T-cell (primary cell): ENCODE results near the gene COX6B1. TPM values are rescaled to one million over a fixed set of nuclear protein-coding genes. Genes with fewer than 3 reads are reported as not detected.

Experiments
- ATAC-seq, 4 experiments: fragments of 200-7000 bp in 3 of 4; fragments of 150-1000 bp in 1 of 4; cut with Tn5 transposase; replicated peaks in 1 of 4; 1 replicate in 3 of 4; 2 replicates in 1 of 4; pipeline ENCODE4 v1.10.0; 2021; ENCODE audit warnings: moderate library complexity in 3 of 4, mild to moderate bottlenecking in 2 of 4, moderate number of reproducible peaks in 1 of 4
- CTCF ChIA-PET, 2 donors: fragments of 300-600 bp; sonication (Branson Sonifier 250); formaldehyde crosslinking; loops; one replicate each; lab custom pipeline; 2022; ENCODE audit warnings: antibody characterized with exemption in 2 of 2; lab: Charles Lee
- POLR2A ChIA-PET, 2 donors: fragments of 300-600 bp; sonication (Branson Sonifier 250); formaldehyde crosslinking; loops; one replicate each; lab custom pipeline; 2022; ENCODE audit warnings: antibody characterized with exemption in 2 of 2; lab: Charles Lee
- DNase-seq, 35 experiments: peaks; one replicate each; pipeline versions ENCODE4 v3.0.0 to v3.0.0-alpha.2; 2013 to 2023
- H3K27ac ChIP-seq: one replicate; pipeline ENCODE4 v1.5.1; 2013; ENCODE audit warnings: low read length
- H3K27me3 ChIP-seq, 2 experiments: replicated peaks in 1 of 2; 1 replicate in 1 of 2; 2 replicates in 1 of 2; pipeline versions ENCODE4 v1.6.1 to v1.7.0; 2013; ENCODE audit warnings: low read length in 1 of 2, mixed read lengths in 1 of 2; ENCODE audit not compliant: control insufficient read depth in 2 of 2, insufficient read depth in 2 of 2; ENCODE audit errors: extremely low read depth in 1 of 2
- H3K36me3 ChIP-seq, 2 donors: 1 replicate in 1 of 2; 2 replicates in 1 of 2; pipeline versions ENCODE4 v1.6.1 to v1.7.0; 2013; ENCODE audit warnings: low read length in 1 of 2; ENCODE audit not compliant: control insufficient read depth in 2 of 2, insufficient read depth in 1 of 2; ENCODE audit errors: extremely low read depth in 1 of 2
- H3K4me1 ChIP-seq, 2 experiments: 1 replicate in 1 of 2; 2 replicates in 1 of 2; pipeline versions ENCODE4 v1.6.1 to v1.7.0; 2013; ENCODE audit warnings: low read length in 2 of 2, mixed read lengths in 1 of 2; ENCODE audit not compliant: insufficient read depth in 2 of 2, control insufficient read depth in 1 of 2; ENCODE audit errors: extremely low read depth in 1 of 2
- H3K4me3 ChIP-seq, 2 donors: 1 replicate in 1 of 2; 2 replicates in 1 of 2; pipeline versions ENCODE4 v1.5.1 to v1.7.0; 2013; ENCODE audit warnings: mild to moderate bottlenecking in 2 of 2, low read length in 1 of 2, moderate library complexity in 1 of 2; ENCODE audit not compliant: control insufficient read depth in 1 of 2; ENCODE audit errors: extremely low read depth in 1 of 2
- H3K9me3 ChIP-seq: 2 replicates; pipeline ENCODE4 v1.7.0; 2013
- H3K27ac Mint-ChIP-seq, 2 donors: one replicate each; pipeline ENCODE4 v1.8.0; 2020 to 2021; ENCODE audit warnings: mild to moderate bottlenecking in 2 of 2, mixed read lengths in 2 of 2
- H3K27me3 Mint-ChIP-seq, 2 donors: one replicate each; pipeline ENCODE4 v1.8.0; 2021 to 2022; ENCODE audit warnings: mixed read lengths in 2 of 2
- H3K36me3 Mint-ChIP-seq: one replicate; pipeline ENCODE4 v1.8.0; 2021; ENCODE audit warnings: mixed read lengths
- H3K4me1 Mint-ChIP-seq, 3 donors: one replicate each; pipeline ENCODE4 v1.8.0; 2020 to 2022; ENCODE audit warnings: mixed read lengths in 3 of 3, mild to moderate bottlenecking in 1 of 3
- H3K4me3 Mint-ChIP-seq, 3 donors: one replicate each; pipeline ENCODE4 v1.8.0; 2020 to 2022; ENCODE audit warnings: mild to moderate bottlenecking in 3 of 3, mixed read lengths in 3 of 3, moderate library complexity in 3 of 3
- H3K9me3 Mint-ChIP-seq, 3 donors: one replicate each; pipeline ENCODE4 v1.8.0; 2020 to 2022; ENCODE audit warnings: mixed read lengths in 3 of 3
- WGBS: methylation state at CpG from one replicate; pipeline ENCODE4 v1.1.5; 2013; ENCODE audit warnings: missing lambda C conversion rate; ENCODE audit not compliant: insufficient coverage; 5-methylcytosine and 5-hydroxymethylcytosine counted together
- total RNA-seq, 35 experiments: library from RNA in 6 of 35; stranded (reverse) in 6 of 35; fragments of 120-200 nt in 1 of 35; gene quantifications; one replicate each; pipeline versions ENCODE4 v1.2.1 to v1.2.4 and lab custom pipeline; 2013 to 2026

COX6B1 gene
- total RNA-seq, 5 donors from 2014 or later (not counting 1 experiment from before 2014, with no cell fraction given) = 199 to 248 (median 225) TPM

DNA sequence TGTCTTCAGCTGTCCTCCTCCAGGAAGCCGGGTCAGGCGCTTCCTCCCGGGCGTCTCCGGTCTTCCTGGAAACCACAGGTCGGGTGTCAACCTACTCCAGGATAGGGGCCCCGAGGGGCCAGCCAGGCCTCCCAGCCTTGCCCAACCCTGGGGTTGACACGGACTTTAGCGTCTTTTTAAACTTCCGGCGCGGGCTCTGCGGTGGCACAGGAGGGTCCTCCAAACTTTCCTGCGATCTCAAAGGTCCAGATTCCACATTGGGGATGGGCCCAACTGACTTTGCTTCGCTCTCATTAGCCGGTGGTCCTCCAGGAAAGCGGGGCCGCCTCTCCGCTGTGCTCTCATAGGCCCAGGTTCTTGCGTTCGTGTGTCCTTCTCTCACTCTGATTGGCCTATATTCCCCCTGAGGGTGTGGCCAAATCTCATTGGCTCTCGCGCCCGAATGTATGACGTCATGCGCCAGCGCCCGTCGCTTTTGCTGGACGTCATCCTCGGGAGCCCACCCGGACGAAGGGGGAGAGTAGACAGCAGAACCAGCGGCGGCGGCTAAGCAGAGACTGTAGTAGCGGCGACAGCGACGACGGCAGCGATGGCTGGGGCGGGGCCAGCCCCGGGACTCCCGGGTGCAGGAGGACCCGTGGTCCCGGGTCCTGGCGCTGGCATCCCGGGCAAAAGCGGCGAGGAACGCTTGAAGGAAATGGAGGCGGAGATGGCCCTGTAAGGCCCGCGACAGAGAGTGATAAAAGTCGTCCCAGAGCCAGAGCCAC lies 19.4 kb upstream of the COX6B1 start, which contains the start of gene RBM42:
RBM42 (plus strand) TSS at position 472 of the 767 bp plus-strand sequence; CDS start at position 590, 118 bp downstream.
- H3K4me1 ChIP-seq = peaks cover 4 to 18% of the 10 kb centered on the region in 2 experiments
- H3K27me3 Mint-ChIP-seq = peaks cover 0 to 3% of the 10 kb centered on the region in 2 donors
- under 1% methylated on average over 56 of the region's 56 CpGs for WGBS
- CTCF ChIA-PET = no interaction called here
- POLR2A ChIA-PET = no interaction called here
- H3K4me3 Mint-ChIP-seq = peak within 1 kb of the TSS; percentile 93 to 100 (median 100)
- H3K9me3 ChIP-seq = no peaks in the 10 kb centered on the region
- DNase-seq (peak; percentile 92 to 99 (median 97)), ATAC-seq (peak; percentile 99 to 100 (median 100))
- no peaks in the 10 kb centered on the region for H3K27me3 ChIP-seq
- H3K36me3 Mint-ChIP-seq = peaks cover 28% of the 10 kb centered on the region
- H3K27ac ChIP-seq = peak within 1 kb of the TSS; percentile 77
- H3K36me3 ChIP-seq = peaks cover 12 to 32% of the 10 kb centered on the region in 2 donors
- peak within 1 kb of the TSS; percentile 82 to 97 for H3K4me3 ChIP-seq
- H3K4me1 Mint-ChIP-seq = peaks cover 25 to 29% (median 25%) of the 10 kb centered on the region in 3 donors
- peak within 1 kb of the TSS; percentile 97 to 98 for H3K27ac Mint-ChIP-seq
- no peaks in the 10 kb centered on the region for H3K9me3 Mint-ChIP-seq

DNA sequence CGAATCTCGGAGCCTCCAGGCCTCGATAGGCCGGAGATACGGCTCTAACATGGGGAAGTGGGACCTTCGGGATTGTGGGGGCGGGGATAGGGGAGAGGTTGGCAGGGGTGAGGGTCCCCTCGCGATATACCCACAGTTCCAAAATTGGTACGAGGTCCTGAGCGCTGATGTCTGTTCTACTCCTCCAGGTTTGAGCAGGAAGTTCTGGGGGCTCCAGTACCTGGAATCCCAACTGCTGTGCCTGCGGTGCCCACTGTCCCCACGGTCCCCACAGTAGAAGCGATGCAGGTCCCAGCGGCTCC lies 18.8 kb upstream of the COX6B1 start:
- Mint-ChIP-seq H3K9me3 (no peaks in the 10 kb centered on the region), H3K36me3 (peaks cover 28% of the 10 kb centered on the region), H3K27ac (peak overlapping the region in 1 of 2 donors; percentile 97), H3K4me1 (peaks cover 25 to 29% (median 25%) of the 10 kb centered on the region in 3 donors), H3K4me3 (peak overlapping the region; percentile 93 to 100 (median 100)), H3K27me3 (peaks cover 0 to 3% of the 10 kb centered on the region in 2 donors)
- DNase-seq (no peak), ATAC-seq (no peak)
- H3K9me3 ChIP-seq = no peaks in the 10 kb centered on the region
- CTCF ChIA-PET = no interaction called here
- peaks cover 4 to 18% of the 10 kb centered on the region in 2 experiments for H3K4me1 ChIP-seq
- H3K27me3 ChIP-seq = no peaks in the 10 kb centered on the region
- H3K36me3 ChIP-seq = peaks cover 15 to 37% of the 10 kb centered on the region in 2 donors
- 10% methylated on average over 10 of the region's 15 CpGs for WGBS
- peak overlapping the region; percentile 82 to 97 for H3K4me3 ChIP-seq
- POLR2A ChIA-PET = no interaction called here
- peak overlapping the region; percentile 77 for H3K27ac ChIP-seq

DNA sequence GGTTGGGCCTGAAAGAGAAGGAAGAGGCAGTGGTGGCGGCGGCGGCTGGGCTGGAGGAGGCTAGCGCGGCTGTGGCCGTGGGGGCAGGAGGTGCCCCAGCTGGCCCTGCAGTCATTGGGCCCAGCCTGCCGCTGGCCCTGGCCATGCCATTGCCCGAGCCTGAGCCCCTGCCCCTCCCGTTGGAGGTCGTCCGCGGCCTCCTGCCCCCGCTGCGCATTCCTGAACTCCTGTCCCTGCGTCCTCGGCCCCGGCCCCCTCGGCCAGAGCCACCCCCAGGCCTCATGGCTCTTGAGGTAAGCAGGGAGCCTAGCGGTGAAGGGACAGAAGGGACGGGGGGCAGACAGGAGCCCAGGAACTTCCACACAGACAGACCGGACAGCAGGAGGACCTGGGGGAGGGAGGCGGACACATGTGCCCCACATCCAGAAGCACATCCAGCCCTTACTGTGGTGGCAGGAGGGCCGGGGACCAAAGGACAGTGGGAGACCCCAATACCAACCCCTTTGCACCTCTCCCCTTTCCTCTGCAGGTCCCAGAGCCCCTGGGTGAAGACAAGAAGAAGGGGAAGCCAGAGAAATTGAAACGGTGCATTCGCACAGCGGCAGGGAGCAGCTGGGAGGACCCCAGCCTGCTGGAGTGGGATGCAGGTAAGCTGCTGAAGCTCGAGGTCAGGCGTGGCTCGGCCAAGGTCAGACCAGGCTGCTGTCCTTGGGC lies 14.2 kb upstream of the COX6B1 start:
- no peak overlapping the region for H3K4me3 ChIP-seq
- Mint-ChIP-seq H3K4me3 (no peak overlapping the region), H3K36me3 (peaks cover 43% of the 10 kb centered on the region), H3K27me3 (peaks cover 0 to under 1% of the 10 kb centered on the region in 2 donors), H3K27ac (no peak overlapping the region), H3K9me3 (no peaks in the 10 kb centered on the region), H3K4me1 (peaks cover 14 to 19% (median 16%) of the 10 kb centered on the region in 3 donors)
- peaks cover 30 to 69% of the 10 kb centered on the region in 2 donors for H3K36me3 ChIP-seq
- no peak for DNase-seq
- H3K27ac ChIP-seq = no peak overlapping the region
- H3K27me3 ChIP-seq = no peaks in the 10 kb centered on the region
- ChIA-PET CTCF (interaction anchor here in 1 of 2 donors (0.6 kb wide), 2 partner anchors 22 to 420 kb away, joined by 3 to 6 read pairs; partner anchors contain the start of gene THAP8), POLR2A (no interaction called here)
- WGBS = 95% methylated on average over 25 of the region's 29 CpGs
- no peaks in the 10 kb centered on the region for H3K9me3 ChIP-seq
- no peak for ATAC-seq
- peaks cover 4 to 9% of the 10 kb centered on the region in 2 experiments for H3K4me1 ChIP-seq

GRCh38 chr19:35636651-35637050 lies 11.5 kb upstream of the COX6B1 start:
- Histone ChIP-seq H3K36me3 (peaks cover 27 to 57% of the 10 kb centered on the region in 2 donors), H3K27ac (no peak overlapping the region), H3K4me3 (no peak overlapping the region), H3K9me3 (no peaks in the 10 kb centered on the region), H3K27me3 (peaks cover 0 to 4% of the 10 kb centered on the region in 2 experiments), H3K4me1 (peaks cover 2 to 7% of the 10 kb centered on the region in 2 experiments)
- Mint-ChIP-seq H3K9me3 (no peaks in the 10 kb centered on the region), H3K27ac (no peak overlapping the region), H3K36me3 (peaks cover 32% of the 10 kb centered on the region), H3K4me3 (no peak overlapping the region), H3K27me3 (no peaks in the 10 kb centered on the region), H3K4me1 (peaks cover 0 to 13% (median 10%) of the 10 kb centered on the region in 3 donors)
- ChIA-PET POLR2A (interaction anchor here in 1 of 2 donors (0.6 kb wide), 1 partner anchor 13 kb away, joined by 6 read pairs; no protein-coding TSS in a partner anchor), CTCF (no interaction called here)
- 100% methylated on average over 2 of the region's 3 CpGs for WGBS
- ATAC-seq (no peak), DNase-seq (no peak)

- no peak for ATAC-seq
- ChIA-PET CTCF (no interaction called here), POLR2A (no interaction called here)
- Mint-ChIP-seq H3K4me3 (no peak overlapping the region), H3K27me3 (no peaks in the 10 kb centered on the region), H3K27ac (no peak overlapping the region), H3K9me3 (no peaks in the 10 kb centered on the region), H3K4me1 (peaks cover 0 to 11% (median 11%) of the 10 kb centered on the region in 3 donors), H3K36me3 (peaks cover 27% of the 10 kb centered on the region)
- Histone ChIP-seq H3K27ac (no peak overlapping the region), H3K4me3 (no peak overlapping the region), H3K27me3 (peaks cover 0 to 5% of the 10 kb centered on the region in 2 experiments), H3K9me3 (no peaks in the 10 kb centered on the region), H3K36me3 (peaks cover 24 to 52% of the 10 kb centered on the region in 2 donors), H3K4me1 (peaks cover 2 to 12% of the 10 kb centered on the region in 2 experiments)
- no peak for DNase-seq
- WGBS = 97% methylated on average over 17 of the region's 25 CpGs
Measured at GRCh38 chr19:35637165-35637564, 11.0 kb upstream of the COX6B1 start.

DNA sequence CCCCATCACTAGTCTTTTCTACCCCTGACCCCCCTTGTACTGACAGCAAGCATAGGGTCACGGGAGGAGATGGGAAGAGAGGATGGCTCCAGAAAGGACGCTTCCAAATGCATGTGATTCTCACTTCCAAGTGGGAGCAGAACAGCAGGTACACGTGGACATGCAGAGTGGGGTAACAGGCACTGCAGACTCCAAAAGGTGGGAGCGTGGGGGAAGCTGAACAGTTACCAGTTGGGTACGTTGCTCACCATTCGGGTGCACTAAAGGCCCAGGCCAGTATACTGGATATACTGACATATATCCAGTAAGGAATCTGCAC lies 8.8 kb upstream of the COX6B1 start:
- 69% methylated on average over 3 of the region's 6 CpGs for WGBS
- Mint-ChIP-seq H3K36me3 (peaks cover 17% of the 10 kb centered on the region), H3K27me3 (no peaks in the 10 kb centered on the region), H3K27ac (no peak overlapping the region), H3K4me3 (no peak overlapping the region), H3K9me3 (no peaks in the 10 kb centered on the region), H3K4me1 (peaks cover 3 to 19% (median 13%) of the 10 kb centered on the region in 3 donors)
- ChIA-PET CTCF (no interaction called here), POLR2A (no interaction called here)
- Histone ChIP-seq H3K36me3 (peaks cover 14 to 32% of the 10 kb centered on the region in 2 donors), H3K9me3 (no peaks in the 10 kb centered on the region), H3K4me1 (peaks cover 2 to 32% of the 10 kb centered on the region in 2 experiments), H3K27me3 (peaks cover 0 to 13% of the 10 kb centered on the region in 2 experiments), H3K27ac (no peak overlapping the region), H3K4me3 (no peak overlapping the region)
- ATAC-seq = no peak
- DNase-seq = no peak
